CD14-positive monocyte (primary cell): Measurements from ENCODE around the gene FHOD3. TPM values are rescaled to one million over a fixed set of nuclear protein-coding genes. Genes with fewer than 3 reads are reported as not detected.

Experiments used
- DNase-seq, 3 donors: peaks; one replicate each; pipeline ENCODE4 v3.0.0-alpha.2; 2011 to 2022
- H2AFZ ChIP-seq: 2 replicates; pipeline ENCODE4 v1.6.0; 2012; ENCODE audit warnings: mild to moderate bottlenecking, low read depth, low read length, inconsistent platforms; ENCODE audit not compliant: insufficient read depth, poor library complexity, severe bottlenecking
- H3K27ac ChIP-seq, 2 donors: 1 replicate in 1 of 2; 2 replicates in 1 of 2; pipeline ENCODE4 v1.5.1; 2012 to 2013; ENCODE audit warnings: low read length in 2 of 2, control low read depth in 1 of 2, inconsistent platforms in 1 of 2, low read depth in 1 of 2, mild to moderate bottlenecking in 1 of 2
- H3K27me3 ChIP-seq, 2 donors: one replicate each; pipeline versions ENCODE4 v1.6.0 to v1.6.1; 2011 to 2013; ENCODE audit warnings: low read length in 2 of 2; ENCODE audit not compliant: control insufficient read depth in 2 of 2, insufficient read depth in 2 of 2
- H3K36me3 ChIP-seq, 2 donors: replicated peaks in 1 of 2; 1 replicate in 1 of 2; 2 replicates in 1 of 2; pipeline versions ENCODE4 v1.5.1 to v1.6.1; 2012 to 2013; ENCODE audit warnings: low read length in 2 of 2, control low read depth in 1 of 2, inconsistent platforms in 1 of 2, mild to moderate bottlenecking in 1 of 2; ENCODE audit not compliant: insufficient read depth in 2 of 2, control insufficient read depth in 1 of 2
- H3K4me1 ChIP-seq, 2 donors: 1 replicate in 1 of 2; 2 replicates in 1 of 2; pipeline versions ENCODE4 v1.5.1 to v1.6.1; 2012 to 2013; ENCODE audit warnings: low read length in 2 of 2, control low read depth in 1 of 2, inconsistent platforms in 1 of 2, mild to moderate bottlenecking in 1 of 2, moderate library complexity in 1 of 2; ENCODE audit not compliant: insufficient read depth in 2 of 2, control insufficient read depth in 1 of 2
- H3K4me2 ChIP-seq: replicated peaks from 2 replicates; pipeline ENCODE3; 2012; ENCODE audit warnings: low read length, moderate library complexity, mild to moderate bottlenecking; ENCODE audit not compliant: poor library complexity, severe bottlenecking; ENCODE audit errors: extremely low read depth
- H3K4me3 ChIP-seq, 3 experiments: fragments of 200-600 bp in 1 of 3; sonication (generic) in 1 of 3; replicated peaks in 1 of 3; 1 replicate in 2 of 3; 2 replicates in 1 of 3; pipeline ENCODE4 v1.5.1; 2011 to 2013; ENCODE audit warnings: low read length in 3 of 3, mild to moderate bottlenecking in 3 of 3, control low read depth in 2 of 3, low read depth in 2 of 3, inconsistent platforms in 1 of 3, moderate library complexity in 1 of 3
- H3K79me2 ChIP-seq: 2 replicates; pipeline ENCODE4 v1.6.0; 2012; ENCODE audit warnings: mild to moderate bottlenecking, control low read depth, inconsistent platforms, low read length, moderate library complexity; ENCODE audit not compliant: insufficient read depth
- H3K9ac ChIP-seq: 2 replicates; pipeline ENCODE4 v1.6.0; 2017; ENCODE audit warnings: low read length, mild to moderate bottlenecking; ENCODE audit not compliant: insufficient read depth, poor library complexity, severe bottlenecking
- H3K9me3 ChIP-seq, 2 donors: replicated peaks in 1 of 2; 1 replicate in 1 of 2; 2 replicates in 1 of 2; pipeline versions ENCODE4 v1.5.1 to v1.6.1; 2012 to 2013; ENCODE audit warnings: low read length in 2 of 2, control low read depth in 1 of 2; ENCODE audit not compliant: control insufficient read depth in 1 of 2, insufficient read depth in 1 of 2
- H4K20me1 ChIP-seq: 2 replicates; pipeline ENCODE4 v1.6.0; 2012; ENCODE audit warnings: mild to moderate bottlenecking, low read length, control low read depth, moderate library complexity; ENCODE audit not compliant: insufficient read depth
- H3K27ac Mint-ChIP-seq, 7 donors: one replicate each; pipeline ENCODE4 v1.8.0; 2020; ENCODE audit warnings: mild to moderate bottlenecking in 7 of 7, mixed read lengths in 7 of 7, moderate library complexity in 6 of 7, inconsistent platforms in 2 of 7
- H3K27me3 Mint-ChIP-seq, 3 donors: one replicate each; pipeline ENCODE4 v1.8.0; 2021 to 2022; ENCODE audit warnings: low read depth in 3 of 3, mild to moderate bottlenecking in 3 of 3, mixed read lengths in 3 of 3, moderate library complexity in 3 of 3, inconsistent platforms in 1 of 3
- H3K36me3 Mint-ChIP-seq, 2 donors: one replicate each; pipeline ENCODE4 v1.8.0; 2020; ENCODE audit warnings: mixed read lengths in 2 of 2, inconsistent platforms in 1 of 2, mild to moderate bottlenecking in 1 of 2
- H3K4me1 Mint-ChIP-seq: one replicate; pipeline ENCODE4 v1.8.0; 2020; ENCODE audit warnings: mild to moderate bottlenecking, mixed read lengths
- H3K4me3 Mint-ChIP-seq, 2 donors: one replicate each; pipeline ENCODE4 v1.8.0; 2020; ENCODE audit warnings: mild to moderate bottlenecking in 2 of 2, mixed read lengths in 2 of 2, moderate library complexity in 1 of 2
- H3K9me3 Mint-ChIP-seq, 7 donors: one replicate each; pipeline ENCODE4 v1.8.0; 2020 to 2022; ENCODE audit warnings: mixed read lengths in 7 of 7, mild to moderate bottlenecking in 6 of 7, moderate library complexity in 6 of 7, inconsistent platforms in 2 of 7
- CTCF ChIP-seq: fragments of 200-600 bp; IDR thresholded peaks from one replicate; pipeline ENCODE4 v1.8.0; 2022; ENCODE audit warnings: antibody characterized with exemption, mild to moderate bottlenecking
- WGBS: methylation state at CpG from one replicate; pipeline ENCODE4 v1.1.5; 2013; ENCODE audit warnings: missing lambda C conversion rate; ENCODE audit not compliant: insufficient coverage; 5-methylcytosine and 5-hydroxymethylcytosine counted together
- intact Hi-C, 2 donors: fragments of 100-400 bp; cut with micrococcal nuclease; formaldehyde crosslinking; loops; one replicate each; pipeline versions ENCODE4 v1.15.0 to v1.15.1; 2023
- polyA plus RNA-seq, 3 donors: library from polyadenylated mRNA; depleted of rRNA in 1 of 3; unstranded in 2 of 3; stranded (reverse) in 1 of 3; fragments of 300-500 nt in 2 of 3; fragments of >200 nt in 1 of 3; fragmentation: Illumina TruSeq in 2 of 3; gene quantifications; 1 replicate in 2 of 3; 2 replicates in 1 of 3; pipeline ENCODE4 v1.2.3, GENCODE V29; 2012 to 2021

Gene FHOD3
- polyA plus RNA-seq, 3 donors, result not detected

GRCh38 chr18:36610661-36611060 lies 313.1 kb downstream of the FHOD3 start:
- intact Hi-C loops, result no loop called here
- no peak overlapping the region for H3K27ac Mint-ChIP-seq
- Histone ChIP-seq H2AFZ (no peak overlapping the region), H3K4me2 (no peak overlapping the region), H3K36me3 (no peaks in the 10 kb centered on the region), H3K79me2 (no peaks in the 10 kb centered on the region), H3K9ac (no peak overlapping the region), H3K27ac (no peak overlapping the region), H3K27me3 (no peaks in the 10 kb centered on the region), H4K20me1 (no peaks in the 10 kb centered on the region), H3K4me1 (no peaks in the 10 kb centered on the region), H3K4me3 (no peak overlapping the region), H3K9me3 (no peaks in the 10 kb centered on the region)
- no peaks in the 10 kb centered on the region for H3K36me3 Mint-ChIP-seq
- no peak overlapping the region for H3K4me3 Mint-ChIP-seq
- no CpG with 5 or more reads among the region's 2 CpGs for WGBS
- peaks cover 0 to 14% (median 2%) of the 10 kb centered on the region in 7 donors for H3K9me3 Mint-ChIP-seq
- H3K4me1 Mint-ChIP-seq, result no peaks in the 10 kb centered on the region
- no peak for DNase-seq
- peaks cover 0 to 8% (median 2%) of the 10 kb centered on the region in 3 donors for H3K27me3 Mint-ChIP-seq
- no peak for TF ChIP-seq CTCF

- H3K9me3 Mint-ChIP-seq, result peaks cover 0 to 9% (median 1%) of the 10 kb centered on the region in 7 donors
- Histone ChIP-seq H3K27me3 (no peaks in the 10 kb centered on the region), H4K20me1 (no peaks in the 10 kb centered on the region), H3K36me3 (no peaks in the 10 kb centered on the region), H3K4me2 (no peak overlapping the region), H2AFZ (no peak overlapping the region), H3K79me2 (no peaks in the 10 kb centered on the region), H3K9ac (no peak overlapping the region), H3K9me3 (no peaks in the 10 kb centered on the region), H3K4me3 (no peak overlapping the region), H3K4me1 (no peaks in the 10 kb centered on the region), H3K27ac (no peak overlapping the region)
- no peak overlapping the region for H3K4me3 Mint-ChIP-seq
- no peak for TF ChIP-seq CTCF
- H3K36me3 Mint-ChIP-seq, result no peaks in the 10 kb centered on the region
- intact Hi-C loops, result no loop called here
- no peak for DNase-seq
- H3K27me3 Mint-ChIP-seq, result peaks cover 0 to 8% (median 0%) of the 10 kb centered on the region in 3 donors
- no peak overlapping the region for H3K27ac Mint-ChIP-seq
- 100% methylated on average over 2 of the region's 6 CpGs for WGBS
- H3K4me1 Mint-ChIP-seq, result no peaks in the 10 kb centered on the region
These were observed 315.6 kb downstream of the FHOD3 start for GRCh38 chr18:36613069-36613468.
